ENCODE results near the gene ZNF354B.
"Not testable (repeated sequence)": the region's sequence is repeated elsewhere in the genome, so short reads cannot be mapped to it uniquely, and the experiment has no call there.

The ZNF354B gene

DNA sequence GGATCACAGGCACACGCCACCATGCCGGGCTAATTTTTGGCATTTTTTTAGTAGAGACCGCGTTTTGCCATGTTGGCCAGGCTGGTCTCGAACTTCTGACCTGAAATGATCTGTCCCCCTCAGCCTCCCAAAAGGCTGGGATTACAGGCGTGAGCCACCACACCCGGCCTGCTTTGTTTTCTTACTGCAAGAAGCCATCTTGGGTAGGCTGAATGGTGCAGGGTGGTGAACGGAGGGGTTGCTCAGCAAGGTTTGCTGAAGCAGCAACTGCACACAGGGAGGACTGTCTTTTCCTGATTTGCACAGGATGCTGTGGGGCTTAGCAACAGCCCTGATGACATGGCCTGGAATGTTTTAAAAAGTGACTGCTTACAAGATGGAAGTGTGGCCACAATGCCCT is 10.7 kb downstream of the ZNF354B start:
- H2AK5ac ChIP-seq (ENCODE audit: low read depth, low read length): no peak overlapping the region
- H3K4me1 ChIP-seq (ENCODE audit: control insufficient read depth in 2 of 2, insufficient read depth in 1 of 2, low read depth in 1 of 2, low read length in 2 of 2): no peaks in the 10 kb centered on the region
- no peak overlapping the region for H2BK5ac ChIP-seq (ENCODE audit: low read length)
- H4K8ac ChIP-seq (ENCODE audit: low read depth, low read length): no peak overlapping the region
- H3K27ac ChIP-seq (replicated peaks; ENCODE audit: low read length): no peak overlapping the region
- WGBS, 2 donors (ENCODE audit: extremely low coverage in 2 of 2, insufficient read length in 2 of 2, insufficient replicate concordance in 1 of 2): no CpG with 5 or more reads among the region's 8 CpGs
- no peak overlapping the region for H2BK120ac ChIP-seq (ENCODE audit: low read depth, low read length)
- peaks cover 3% of the 10 kb centered on the region for H3K79me1 ChIP-seq (ENCODE audit: low read depth, low read length)
- H3K9ac ChIP-seq (ENCODE audit: low read depth, low read length, poor library complexity): no peak overlapping the region
- H3K4me3 ChIP-seq (ENCODE audit: low read length in 2 of 2): no peak overlapping the region
- no peak overlapping the region for H3K14ac ChIP-seq (ENCODE audit: low read length)
- H3K36me3 ChIP-seq (replicated peaks in 1 of 2; ENCODE audit: control insufficient read depth in 2 of 2, insufficient read depth in 2 of 2, low read length in 2 of 2): peaks cover 31 to 94% of the 10 kb centered on the region in 2 donors
- no peak overlapping the region for H2AFZ ChIP-seq (ENCODE audit: low read length)
- H4K91ac ChIP-seq (ENCODE audit: low read depth, low read length, poor library complexity): no peak overlapping the region
- H3K27me3 ChIP-seq (ENCODE audit: control insufficient read depth in 3 of 3, insufficient read depth in 3 of 3, low read depth in 1 of 3, low read length in 3 of 3): no peaks in the 10 kb centered on the region
- H2BK15ac ChIP-seq (ENCODE audit: low read length): no peak overlapping the region
- no peak overlapping the region for H3K23ac ChIP-seq (ENCODE audit: low read depth, low read length, poor library complexity)
- DNase-seq (ENCODE audit: low spot score): no peak
- H3K9me3 ChIP-seq (replicated peaks in 1 of 2; ENCODE audit: control insufficient read depth in 2 of 2, insufficient read depth in 1 of 2, low read depth in 1 of 2, low read length in 2 of 2): peaks cover 16 to 84% of the 10 kb centered on the region in 2 donors
- H2BK12ac ChIP-seq (ENCODE audit: low read length): peak overlapping the region; percentile 10
- H3K18ac ChIP-seq (ENCODE audit: low read length): no peak overlapping the region
- H3K4me2 ChIP-seq (ENCODE audit: insufficient read depth, low read length, poor library complexity, severe bottlenecking): no peak overlapping the region
- no peak overlapping the region for H3K4ac ChIP-seq (ENCODE audit: low read length)

DNA sequence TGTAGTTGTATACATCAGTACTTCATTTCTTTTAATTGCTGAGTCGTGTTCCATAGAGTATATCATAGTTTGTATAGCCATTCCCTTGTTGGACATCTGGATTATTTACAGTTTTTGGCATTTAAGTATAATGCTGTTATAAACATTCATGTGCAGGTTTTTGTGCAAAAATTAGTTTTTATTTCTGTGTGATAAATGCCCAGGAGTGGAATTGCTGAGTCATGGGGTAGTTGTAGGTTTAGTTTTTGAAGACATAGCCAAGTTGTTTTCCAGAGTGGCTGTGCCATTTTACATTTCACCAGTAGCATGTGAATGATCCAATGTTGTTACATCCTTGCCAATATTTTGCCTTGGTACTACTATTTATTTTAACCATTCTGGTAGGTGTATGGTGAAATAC is 12.5 kb downstream of the ZNF354B start:
- DNase-seq (ENCODE audit: low spot score): no peak
- Histone ChIP-seq H3K9me3 (replicated peaks in 1 of 2; ENCODE audit: control insufficient read depth in 2 of 2, insufficient read depth in 1 of 2, low read depth in 1 of 2, low read length in 2 of 2) (peaks cover 29 to 85% of the 10 kb centered on the region in 2 donors), H3K4me3 (ENCODE audit: low read length in 2 of 2) (no peak overlapping the region), H2AFZ (ENCODE audit: low read length) (no peak overlapping the region), H4K91ac (ENCODE audit: low read depth, low read length, poor library complexity) (no peak overlapping the region), H3K14ac (ENCODE audit: low read length) (no peak overlapping the region), H3K23ac (ENCODE audit: low read depth, low read length, poor library complexity) (no peak overlapping the region), H3K27me3 (ENCODE audit: control insufficient read depth in 3 of 3, insufficient read depth in 3 of 3, low read depth in 1 of 3, low read length in 3 of 3) (no peaks in the 10 kb centered on the region), H3K4ac (ENCODE audit: low read length) (no peak overlapping the region), H3K9ac (ENCODE audit: low read depth, low read length, poor library complexity) (no peak overlapping the region), H2BK15ac (ENCODE audit: low read length) (no peak overlapping the region), H3K27ac (replicated peaks; ENCODE audit: low read length) (no peak overlapping the region), H3K18ac (ENCODE audit: low read length) (no peak overlapping the region), H2BK5ac (ENCODE audit: low read length) (no peak overlapping the region), H3K4me2 (ENCODE audit: insufficient read depth, low read length, poor library complexity, severe bottlenecking) (no peak overlapping the region), H2AK5ac (ENCODE audit: low read depth, low read length) (no peak overlapping the region), H3K36me3 (replicated peaks in 1 of 2; ENCODE audit: control insufficient read depth in 2 of 2, insufficient read depth in 2 of 2, low read length in 2 of 2) (peaks cover 37 to 94% of the 10 kb centered on the region in 2 donors), H2BK120ac (ENCODE audit: low read depth, low read length) (no peak overlapping the region), H2BK12ac (ENCODE audit: low read length) (no peak overlapping the region), H3K4me1 (ENCODE audit: control insufficient read depth in 2 of 2, insufficient read depth in 1 of 2, low read depth in 1 of 2, low read length in 2 of 2) (no peaks in the 10 kb centered on the region), H3K79me1 (ENCODE audit: low read depth, low read length) (peaks cover 3% of the 10 kb centered on the region), H4K8ac (ENCODE audit: low read depth, low read length) (no peak overlapping the region)
- WGBS, 2 donors (ENCODE audit: extremely low coverage in 2 of 2, insufficient read length in 2 of 2, insufficient replicate concordance in 1 of 2): no CpG with 5 or more reads among the region's 1 CpG

DNA sequence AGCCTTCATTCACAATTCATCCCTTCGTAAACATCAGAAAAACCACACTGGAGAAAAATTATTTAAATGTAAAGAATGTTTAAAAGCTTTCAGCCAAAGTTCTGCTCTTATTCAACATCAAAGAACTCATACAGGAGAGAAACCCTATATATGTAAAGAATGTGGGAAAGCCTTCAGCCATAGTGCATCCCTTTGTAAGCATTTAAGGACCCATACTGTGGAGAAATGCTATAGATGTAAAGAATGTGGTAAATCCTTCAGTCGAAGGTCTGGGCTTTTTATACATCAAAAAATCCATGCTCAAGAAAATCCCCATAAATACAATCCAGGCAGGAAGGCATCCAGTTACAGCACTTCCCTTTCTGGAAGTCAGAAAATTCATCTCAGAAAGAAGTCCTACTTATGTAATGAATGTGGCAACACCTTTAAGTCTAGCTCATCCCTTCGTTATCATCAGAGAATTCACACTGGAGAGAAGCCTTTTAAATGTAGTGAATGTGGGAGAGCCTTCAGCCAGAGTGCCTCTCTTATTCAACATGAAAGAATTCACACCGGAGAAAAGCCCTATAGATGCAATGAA is 23.5 kb downstream of the ZNF354B start:
- not testable (repeated sequence) for H3K4me3 ChIP-seq (ENCODE audit: low read length in 2 of 2)
- H3K9me3 ChIP-seq (replicated peaks in 1 of 2; ENCODE audit: control insufficient read depth in 2 of 2, insufficient read depth in 1 of 2, low read depth in 1 of 2, low read length in 2 of 2): peaks cover 20 to 94% of the 10 kb centered on the region in 2 donors
- H3K36me3 ChIP-seq (replicated peaks in 1 of 2; ENCODE audit: control insufficient read depth in 2 of 2, insufficient read depth in 2 of 2, low read length in 2 of 2): peaks cover 13 to 87% of the 10 kb centered on the region in 2 donors

DNA sequence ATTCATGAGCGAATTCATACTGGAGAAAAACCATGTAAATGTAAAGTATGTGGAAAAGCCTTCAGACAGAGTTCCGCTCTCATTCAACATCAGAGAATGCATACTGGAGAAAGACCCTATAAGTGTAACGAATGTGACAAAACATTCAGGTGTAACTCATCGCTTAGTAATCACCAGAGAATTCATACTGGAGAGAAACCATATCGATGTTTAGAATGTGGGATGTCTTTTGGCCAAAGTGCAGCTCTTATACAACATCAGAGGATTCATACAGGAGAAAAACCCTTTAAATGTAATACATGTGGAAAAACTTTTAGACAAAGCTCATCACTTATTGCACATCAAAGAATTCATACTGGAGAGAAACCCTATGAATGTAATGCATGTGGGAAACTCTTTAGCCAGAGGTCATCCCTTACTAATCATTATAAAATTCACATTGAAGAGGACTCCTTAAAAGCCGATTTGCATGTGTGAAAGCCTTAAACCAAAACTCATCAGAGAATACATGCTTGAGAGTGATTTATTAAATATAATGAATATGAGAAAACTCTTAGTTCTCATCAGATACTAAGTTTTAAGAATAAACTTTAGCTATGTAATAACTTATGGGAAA is 24.2 kb downstream of the ZNF354B start:
- Histone ChIP-seq H3K27ac (replicated peaks; ENCODE audit: low read length) (no peak overlapping the region), H2BK15ac (ENCODE audit: low read length) (no peak overlapping the region), H3K4me3 (ENCODE audit: low read length in 2 of 2) (no peak overlapping the region), H2AK5ac (ENCODE audit: low read depth, low read length) (no peak overlapping the region), H3K79me1 (ENCODE audit: low read depth, low read length) (no peaks in the 10 kb centered on the region), H3K4ac (ENCODE audit: low read length) (no peak overlapping the region), H3K18ac (ENCODE audit: low read length) (no peak overlapping the region), H3K4me2 (ENCODE audit: insufficient read depth, low read length, poor library complexity, severe bottlenecking) (no peak overlapping the region), H2AFZ (ENCODE audit: low read length) (no peak overlapping the region), H3K23ac (ENCODE audit: low read depth, low read length, poor library complexity) (no peak overlapping the region), H3K9me3 (replicated peaks in 1 of 2; ENCODE audit: control insufficient read depth in 2 of 2, insufficient read depth in 1 of 2, low read depth in 1 of 2, low read length in 2 of 2) (peaks cover 20 to 93% of the 10 kb centered on the region in 2 donors), H2BK5ac (ENCODE audit: low read length) (no peak overlapping the region), H3K9ac (ENCODE audit: low read depth, low read length, poor library complexity) (no peak overlapping the region), H4K8ac (ENCODE audit: low read depth, low read length) (no peak overlapping the region), H4K91ac (ENCODE audit: low read depth, low read length, poor library complexity) (no peak overlapping the region), H3K36me3 (replicated peaks in 1 of 2; ENCODE audit: control insufficient read depth in 2 of 2, insufficient read depth in 2 of 2, low read length in 2 of 2) (peaks cover 13 to 91% of the 10 kb centered on the region in 2 donors), H3K4me1 (ENCODE audit: control insufficient read depth in 2 of 2, insufficient read depth in 1 of 2, low read depth in 1 of 2, low read length in 2 of 2) (no peaks in the 10 kb centered on the region), H3K27me3 (ENCODE audit: control insufficient read depth in 3 of 3, insufficient read depth in 3 of 3, low read depth in 1 of 3, low read length in 3 of 3) (no peaks in the 10 kb centered on the region), H2BK12ac (ENCODE audit: low read length) (no peak overlapping the region), H3K14ac (ENCODE audit: low read length) (no peak overlapping the region), H2BK120ac (ENCODE audit: low read depth, low read length) (no peak overlapping the region)
- no CpG with 5 or more reads among the region's 6 CpGs for WGBS, 2 donors (ENCODE audit: extremely low coverage in 2 of 2, insufficient read length in 2 of 2, insufficient replicate concordance in 1 of 2)
- DNase-seq (ENCODE audit: low spot score): no peak

More for the DNA sequence above, 23.5 kb downstream of the ZNF354B start:
- not testable (repeated sequence) for H3K23ac ChIP-seq (ENCODE audit: low read depth, low read length, poor library complexity); H2AK5ac ChIP-seq (ENCODE audit: low read depth, low read length); H3K14ac ChIP-seq (ENCODE audit: low read length); H3K4ac ChIP-seq (ENCODE audit: low read length); H2BK12ac ChIP-seq (ENCODE audit: low read length); H3K4me1 ChIP-seq (ENCODE audit: control insufficient read depth in 2 of 2, insufficient read depth in 1 of 2, low read depth in 1 of 2, low read length in 2 of 2); H4K8ac ChIP-seq (ENCODE audit: low read depth, low read length); H3K4me2 ChIP-seq (ENCODE audit: insufficient read depth, low read length, poor library complexity, severe bottlenecking); H3K9ac ChIP-seq (ENCODE audit: low read depth, low read length, poor library complexity); H2BK5ac ChIP-seq (ENCODE audit: low read length); DNase-seq (ENCODE audit: low spot score); H4K91ac ChIP-seq (ENCODE audit: low read depth, low read length, poor library complexity); H3K27ac ChIP-seq (replicated peaks; ENCODE audit: low read length); H3K18ac ChIP-seq (ENCODE audit: low read length); H3K79me1 ChIP-seq (ENCODE audit: low read depth, low read length); H2BK15ac ChIP-seq (ENCODE audit: low read length); H3K27me3 ChIP-seq (ENCODE audit: control insufficient read depth in 3 of 3, insufficient read depth in 3 of 3, low read depth in 1 of 3, low read length in 3 of 3); H2BK120ac ChIP-seq (ENCODE audit: low read depth, low read length); H2AFZ ChIP-seq (ENCODE audit: low read length)
- no CpG with 5 or more reads among the region's 4 CpGs for WGBS, 2 donors (ENCODE audit: extremely low coverage in 2 of 2, insufficient read length in 2 of 2, insufficient replicate concordance in 1 of 2)

Data from neuronal stem cell (in vitro differentiated cells).